A673 (cell line): ENCODE data around the gene DCAF15.

ENCODE experiments used
- CTCF ChIP-seq: fragments of 300-800, 200-600 bp; sonication (generic); conservative IDR thresholded peaks from 2 replicates; pipeline ENCODE4 v1.5.1; 2017; ENCODE audit warnings: low read depth, mild to moderate bottlenecking, antibody characterized with exemption, low read length, moderate library complexity, mixed read lengths
- EZH2 ChIP-seq: fragments of 200-600 bp; sonication (generic); IDR thresholded peaks from 2 replicates; pipeline ENCODE4 v1.6.1; 2017; ENCODE audit warnings: borderline replicate concordance, low read depth, mild to moderate bottlenecking, mixed read lengths, antibody characterized with exemption, low read length; ENCODE audit not compliant: poor library complexity, severe bottlenecking

DNA sequence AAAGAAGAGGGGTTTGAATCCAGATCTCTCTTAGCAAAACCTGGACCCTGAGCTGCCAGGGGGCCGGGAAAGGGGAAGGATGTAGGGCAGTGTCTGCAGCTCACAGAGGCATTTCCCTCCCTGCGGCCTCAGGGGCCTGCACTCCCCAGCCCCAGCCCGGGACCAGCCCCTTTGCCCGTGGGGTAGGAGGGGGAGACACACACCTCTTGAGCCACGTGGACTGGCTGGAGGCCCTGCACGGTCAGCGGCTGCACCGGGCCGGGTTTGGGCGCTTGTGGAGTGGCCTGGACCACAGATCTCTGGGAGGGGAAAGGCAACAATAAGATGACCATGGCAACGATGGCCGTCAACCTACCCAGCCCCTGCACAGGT lies 26.9 kb downstream of the DCAF15 start:
- TF ChIP-seq EZH2: no peak
- no peak for TF ChIP-seq CTCF
